Keratinocyte (primary cell): ENCODE measurements around the gene FAM83E. TPM values are rescaled to one million over a fixed set of nuclear protein-coding genes. Genes with fewer than 3 reads are reported as not detected.

Experiments used
- DNase-seq: peaks from one replicate; pipeline ENCODE4 v3.0.0-alpha.2; 2011; ENCODE audit warnings: low read depth, missing footprints, low spot score
- FAIRE-seq: peaks from 2 replicates; lab custom pipeline; 2011; peaks lifted over from hg19 to GRCh38; lab: Jason Lieb, UNC
- H2AFZ ChIP-seq: 2 replicates; pipeline ENCODE4 v1.6.0; 2012; ENCODE audit warnings: low read length, control low read depth, inconsistent platforms; ENCODE audit not compliant: control insufficient read depth
- H3K27ac ChIP-seq: 2 replicates; pipeline ENCODE4 v1.5.1; 2011; ENCODE audit warnings: low read length; ENCODE audit not compliant: control insufficient read depth, insufficient read depth
- H3K27me3 ChIP-seq: 3 replicates; pipeline ENCODE4 v1.6.0; 2011; ENCODE audit warnings: low read length; ENCODE audit not compliant: control insufficient read depth, insufficient read depth; ENCODE audit errors: extremely low read depth
- H3K36me3 ChIP-seq, 2 experiments: 2 replicates in 1 of 2; 3 replicates in 1 of 2; pipeline ENCODE4 v1.5.1; 2011; ENCODE audit warnings: low read length in 2 of 2, mild to moderate bottlenecking in 1 of 2; ENCODE audit not compliant: control insufficient read depth in 2 of 2, insufficient read depth in 2 of 2; ENCODE audit errors: extremely low read depth in 1 of 2
- H3K4me1 ChIP-seq: 3 replicates; pipeline ENCODE4 v1.5.1; 2011; ENCODE audit warnings: low read length; ENCODE audit not compliant: control insufficient read depth, insufficient read depth; ENCODE audit errors: extremely low read depth
- H3K4me2 ChIP-seq: 3 replicates; pipeline ENCODE4 v1.6.0; 2011; ENCODE audit warnings: low read depth, low read length; ENCODE audit not compliant: control insufficient read depth, insufficient read depth; ENCODE audit errors: extremely low read depth
- H3K4me3 ChIP-seq, 3 experiments: fragments of 200-600 bp in 1 of 3; sonication (generic) in 1 of 3; 2 replicates in 2 of 3; 3 replicates in 1 of 3; pipeline ENCODE4 v1.5.1; 2011 to 2016; ENCODE audit warnings: low read length in 3 of 3, mild to moderate bottlenecking in 3 of 3, control low read depth in 2 of 3, inconsistent platforms in 1 of 3, low read depth in 1 of 3, mixed read lengths in 1 of 3, mixed run types in 1 of 3, moderate library complexity in 1 of 3; ENCODE audit not compliant: control insufficient read depth in 2 of 3, insufficient read depth in 2 of 3; ENCODE audit errors: extremely low read depth in 1 of 3
- H3K79me2 ChIP-seq: 2 replicates; pipeline ENCODE4 v1.6.0; 2012; ENCODE audit warnings: low read length; ENCODE audit not compliant: control insufficient read depth, insufficient read depth
- H3K9ac ChIP-seq: 3 replicates; pipeline ENCODE4 v1.6.0; 2011; ENCODE audit warnings: low read length; ENCODE audit not compliant: control insufficient read depth, insufficient read depth; ENCODE audit errors: extremely low read depth
- H3K9me1 ChIP-seq: 3 replicates; pipeline ENCODE4 v1.6.0; 2011; ENCODE audit warnings: low read length; ENCODE audit not compliant: control insufficient read depth, insufficient read depth; ENCODE audit errors: extremely low read depth
- H3K9me3 ChIP-seq: 2 replicates; pipeline ENCODE4 v1.5.1; 2012; ENCODE audit warnings: low read depth, low read length; ENCODE audit not compliant: control insufficient read depth
- H4K20me1 ChIP-seq: 3 replicates; pipeline ENCODE4 v1.6.0; 2011; ENCODE audit warnings: low read length; ENCODE audit not compliant: control insufficient read depth, insufficient read depth; ENCODE audit errors: extremely low read depth
- EZH2 ChIP-seq: IDR thresholded peaks from one replicate; pipeline ENCODE4 v1.6.1; 2012; ENCODE audit warnings: inconsistent platforms, mild to moderate bottlenecking, low read length, moderate library complexity
- dilution Hi-C: fragments of 300-500 bp; cut with MboI; formaldehyde crosslinking; loops from one replicate; pipeline ENCODE4 v1.7.0; 2020; ENCODE audit warnings: low sequenced_read_pairs; ENCODE audit not compliant: extremely low pct_ligation_motif_present
- polyA plus RNA-seq, 5 experiments: library from polyadenylated mRNA; depleted of rRNA in 3 of 5; stranded (reverse) in 3 of 5; stranded (forward) in 1 of 5; unstranded in 1 of 5; fragments of >200 nt; gene quantifications; 1 replicate in 1 of 5; 2 replicates in 3 of 5; 3 replicates in 1 of 5; pipeline versions ENCODE4 v1.2.1 to v1.2.3, GENCODE V29; 2011 to 2012; ENCODE audit warnings: missing spikeins in 2 of 5, low read depth in 1 of 5, low replicate concordance in 1 of 5
- TF ChIP-seq, protein P1 (sequence below), 3 experiments: IDR thresholded peaks in 1 of 3; conservative IDR thresholded peaks in 1 of 3; optimal IDR thresholded peaks in 1 of 3; 2 replicates in 2 of 3; 3 replicates in 1 of 3; pipeline versions ENCODE3 to v1.5.1; 2011; ENCODE audit warnings: low read length in 3 of 3, mild to moderate bottlenecking in 3 of 3, moderate library complexity in 2 of 3, control low read depth in 1 of 3, inconsistent platforms in 1 of 3; ENCODE audit not compliant: insufficient read depth in 2 of 3; ENCODE audit errors: extremely low read depth in 1 of 3

The FAM83E gene
- polyA plus RNA-seq, 1 donor (not counting 4 experiments of a cell fraction or from before 2014, with no cell fraction given), result 0.17 TPM

DNA sequence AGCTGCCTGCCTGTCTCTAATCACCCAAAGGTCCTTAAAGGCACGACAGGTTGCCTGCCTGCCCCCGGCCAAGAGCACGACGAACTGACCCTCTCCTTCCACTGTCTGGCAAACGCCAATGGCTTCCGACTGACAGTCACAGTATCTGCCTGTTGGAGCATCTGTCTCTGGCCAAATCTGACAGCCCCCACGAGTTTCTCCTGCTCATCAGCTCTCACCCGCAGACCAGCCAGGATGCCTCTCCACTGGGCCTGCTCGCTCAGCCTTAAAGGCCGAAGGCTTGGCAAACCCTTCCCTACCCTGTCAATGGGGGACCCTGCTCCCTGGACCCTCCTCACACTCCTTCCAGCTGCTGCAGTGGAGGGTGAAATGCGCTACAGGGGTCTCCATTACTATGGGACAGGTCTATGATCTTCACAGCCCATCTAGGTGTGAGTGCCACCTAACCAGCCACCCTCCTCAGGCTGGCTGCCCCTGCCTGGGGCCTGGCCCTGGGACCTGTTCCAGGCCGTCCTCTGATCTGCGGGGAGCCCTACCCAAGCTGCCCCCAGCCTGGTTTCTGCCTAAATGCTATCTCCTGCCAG is 932 bp downstream of the FAM83E start:
- no peak overlapping the region for H3K27ac ChIP-seq
- TF ChIP-seq, protein P1, sequence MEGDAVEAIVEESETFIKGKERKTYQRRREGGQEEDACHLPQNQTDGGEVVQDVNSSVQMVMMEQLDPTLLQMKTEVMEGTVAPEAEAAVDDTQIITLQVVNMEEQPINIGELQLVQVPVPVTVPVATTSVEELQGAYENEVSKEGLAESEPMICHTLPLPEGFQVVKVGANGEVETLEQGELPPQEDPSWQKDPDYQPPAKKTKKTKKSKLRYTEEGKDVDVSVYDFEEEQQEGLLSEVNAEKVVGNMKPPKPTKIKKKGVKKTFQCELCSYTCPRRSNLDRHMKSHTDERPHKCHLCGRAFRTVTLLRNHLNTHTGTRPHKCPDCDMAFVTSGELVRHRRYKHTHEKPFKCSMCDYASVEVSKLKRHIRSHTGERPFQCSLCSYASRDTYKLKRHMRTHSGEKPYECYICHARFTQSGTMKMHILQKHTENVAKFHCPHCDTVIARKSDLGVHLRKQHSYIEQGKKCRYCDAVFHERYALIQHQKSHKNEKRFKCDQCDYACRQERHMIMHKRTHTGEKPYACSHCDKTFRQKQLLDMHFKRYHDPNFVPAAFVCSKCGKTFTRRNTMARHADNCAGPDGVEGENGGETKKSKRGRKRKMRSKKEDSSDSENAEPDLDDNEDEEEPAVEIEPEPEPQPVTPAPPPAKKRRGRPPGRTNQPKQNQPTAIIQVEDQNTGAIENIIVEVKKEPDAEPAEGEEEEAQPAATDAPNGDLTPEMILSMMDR (optimal IDR thresholded peaks at IDR 0.05 in 1 of 3, IDR thresholded peaks at IDR 0.05 in 1 of 3, conservative IDR thresholded peaks at IDR 0.05 in 1 of 3; ENCODE audit: extremely low read depth in 1 of 3, insufficient read depth in 2 of 3, low read length in 3 of 3), result no peak
- TF ChIP-seq EZH2, result no peak
- peaks cover 32% of the 10 kb centered on the region for H4K20me1 ChIP-seq
- FAIRE-seq (no peak), DNase-seq (no peak)
- H3K9ac ChIP-seq, result no peak overlapping the region
- H3K4me1 ChIP-seq, result peaks cover 33% of the 10 kb centered on the region
- H3K4me2 ChIP-seq, result no peak overlapping the region
- dilution Hi-C loops, result no loop called here
- peaks cover 5% of the 10 kb centered on the region for H3K9me1 ChIP-seq
- H3K9me3 ChIP-seq, result no peaks in the 10 kb centered on the region
- H3K4me3 ChIP-seq, result no peak overlapping the region
- H2AFZ ChIP-seq, result no peak overlapping the region
- no peaks in the 10 kb centered on the region for H3K27me3 ChIP-seq
- H3K79me2 ChIP-seq, result peaks cover 37% of the 10 kb centered on the region
- H3K36me3 ChIP-seq, result peaks cover 20 to 36% of the 10 kb centered on the region in 2 experiments

DNA sequence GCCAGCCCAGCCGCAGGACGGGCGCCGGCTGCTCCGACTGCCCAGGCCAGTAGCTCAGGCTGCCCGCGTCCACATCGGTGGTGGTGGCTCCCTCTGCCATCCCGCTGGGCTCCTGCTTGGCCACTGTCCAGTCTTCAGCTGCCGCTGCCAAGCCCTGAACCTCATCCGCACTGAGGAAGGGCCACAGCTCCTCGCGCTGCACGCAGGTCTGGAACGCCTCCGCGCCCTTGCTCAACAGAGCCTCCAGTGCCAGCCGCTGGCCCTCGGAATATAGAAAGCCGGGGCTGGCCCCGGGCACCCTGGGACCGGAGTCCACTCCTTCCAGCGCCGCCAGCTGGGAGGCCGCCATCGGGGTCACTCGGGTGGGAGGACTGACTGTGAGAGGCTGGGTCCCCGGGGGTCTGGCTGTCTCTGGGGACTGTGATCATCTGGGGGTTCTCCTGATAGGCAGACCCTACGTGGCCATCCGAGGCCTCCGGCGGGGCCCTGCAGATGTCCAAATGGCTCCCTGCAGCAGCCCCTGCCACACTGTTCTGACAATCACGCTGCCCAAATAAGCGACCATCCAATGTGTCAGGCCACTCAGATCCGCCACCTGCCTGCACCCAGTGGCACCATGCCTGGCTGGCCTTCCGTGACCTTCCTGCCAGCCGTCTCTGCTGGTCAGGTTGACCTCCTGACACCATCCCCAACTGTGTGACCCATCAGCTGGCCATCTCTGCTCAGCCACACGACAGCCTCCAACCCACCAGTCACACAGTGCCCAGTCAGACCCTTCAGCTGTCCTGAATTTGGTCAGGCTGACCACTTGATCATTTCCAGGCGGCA is 1.6 kb downstream of the FAM83E start:
- FAIRE-seq, result no peak
- H3K4me3 ChIP-seq, result no peak overlapping the region
- no peak overlapping the region for H3K4me2 ChIP-seq

More for the DNA sequence above, 1.6 kb downstream of the FAM83E start:
- no peaks in the 10 kb centered on the region for H3K9me3 ChIP-seq
- H3K9ac ChIP-seq, result no peak overlapping the region
- H2AFZ ChIP-seq, result no peak overlapping the region
- TF ChIP-seq EZH2, result no peak
- TF ChIP-seq, protein P1 (optimal IDR thresholded peaks at IDR 0.05 in 1 of 3, IDR thresholded peaks at IDR 0.05 in 1 of 3, conservative IDR thresholded peaks at IDR 0.05 in 1 of 3; ENCODE audit: extremely low read depth in 1 of 3, insufficient read depth in 2 of 3, low read length in 3 of 3), result no peak
- peaks cover 20 to 35% of the 10 kb centered on the region in 2 experiments for H3K36me3 ChIP-seq
- peaks cover 5% of the 10 kb centered on the region for H3K9me1 ChIP-seq
- no peak overlapping the region for H3K27ac ChIP-seq
- no peaks in the 10 kb centered on the region for H3K27me3 ChIP-seq
- H4K20me1 ChIP-seq, result peaks cover 32% of the 10 kb centered on the region
- peaks cover 29% of the 10 kb centered on the region for H3K79me2 ChIP-seq
- no peak for DNase-seq
- H3K4me1 ChIP-seq, result peaks cover 33% of the 10 kb centered on the region
- dilution Hi-C loops, result no loop called here
